Rectal smooth muscle tissue (tissue), 1 donor: ENCODE results near the gene MRPL46.
A peak's percentile ranks its signal among the peaks of the same experiment; 100 is the strongest.

Experiments
- H3K27ac ChIP-seq: one replicate; pipeline ENCODE4 v1.7.0; 2013; ENCODE audit warnings: low read depth, low read length, inconsistent platforms
- H3K27me3 ChIP-seq: one replicate; pipeline ENCODE4 v1.7.0; 2013; ENCODE audit warnings: low read length; ENCODE audit not compliant: control insufficient read depth, insufficient read depth
- H3K36me3 ChIP-seq: one replicate; pipeline ENCODE4 v1.7.0; 2013; ENCODE audit warnings: low read length; ENCODE audit not compliant: control insufficient read depth, insufficient read depth
- H3K4me1 ChIP-seq: one replicate; pipeline ENCODE4 v1.7.0; 2013; ENCODE audit warnings: low read length; ENCODE audit not compliant: control insufficient read depth, insufficient read depth
- H3K4me3 ChIP-seq: one replicate; pipeline ENCODE4 v1.7.0; 2013; ENCODE audit warnings: low read length
- H3K9ac ChIP-seq: one replicate; pipeline ENCODE4 v1.7.0; 2013; ENCODE audit warnings: low read length

Gene MRPL46

DNA sequence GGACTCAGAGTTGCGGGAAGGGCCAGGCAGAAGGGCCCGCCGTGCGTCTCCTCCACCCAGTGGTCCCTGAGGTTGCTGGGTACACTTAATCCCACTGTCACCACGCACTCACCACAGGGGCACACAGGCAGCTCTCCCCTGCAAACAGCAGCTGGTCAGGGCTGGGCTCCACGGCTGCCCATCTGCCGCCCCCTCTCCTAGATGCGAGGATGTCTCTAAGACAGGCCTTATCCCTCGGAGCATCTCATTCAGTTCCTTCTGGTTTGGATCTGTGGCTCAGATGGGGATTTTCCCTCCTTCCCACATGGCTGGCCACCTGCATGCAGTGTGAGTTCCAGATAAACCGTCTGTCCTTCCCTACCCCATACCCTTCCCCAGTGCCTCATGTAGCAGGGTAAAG lies 26.7 kb upstream of the MRPL46 start:
- H3K27ac ChIP-seq, result no peak overlapping the region
- no peaks in the 10 kb centered on the region for H3K27me3 ChIP-seq
- H3K4me1 ChIP-seq, result no peaks in the 10 kb centered on the region
- no peak overlapping the region for H3K9ac ChIP-seq
- no peak overlapping the region for H3K4me3 ChIP-seq
- H3K36me3 ChIP-seq, result peaks cover 3% of the 10 kb centered on the region

DNA sequence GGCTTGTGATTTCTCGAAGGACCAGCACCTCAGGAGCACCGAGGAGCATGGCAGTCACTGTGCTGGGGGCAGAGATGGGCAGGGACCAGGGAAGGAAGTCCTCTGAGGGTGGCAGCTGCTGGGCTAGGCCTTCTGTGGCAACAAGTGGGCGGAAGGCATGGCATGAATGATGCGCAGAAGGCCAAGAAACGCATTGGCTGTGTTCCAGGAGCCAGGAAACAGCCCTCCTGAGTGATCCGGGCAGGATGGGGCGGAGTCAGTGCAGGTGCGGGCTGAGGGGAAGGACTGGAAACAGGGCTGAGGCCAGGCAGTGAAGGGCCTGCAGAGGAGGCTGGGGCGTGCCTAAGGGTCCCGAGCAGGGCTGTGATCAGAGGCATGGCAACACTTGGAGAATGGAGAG lies 24.0 kb upstream of the MRPL46 start:
- Histone ChIP-seq H3K4me1 (no peaks in the 10 kb centered on the region), H3K27me3 (no peaks in the 10 kb centered on the region), H3K36me3 (peaks cover 3% of the 10 kb centered on the region), H3K4me3 (no peak overlapping the region), H3K9ac (no peak overlapping the region), H3K27ac (no peak overlapping the region)

DNA sequence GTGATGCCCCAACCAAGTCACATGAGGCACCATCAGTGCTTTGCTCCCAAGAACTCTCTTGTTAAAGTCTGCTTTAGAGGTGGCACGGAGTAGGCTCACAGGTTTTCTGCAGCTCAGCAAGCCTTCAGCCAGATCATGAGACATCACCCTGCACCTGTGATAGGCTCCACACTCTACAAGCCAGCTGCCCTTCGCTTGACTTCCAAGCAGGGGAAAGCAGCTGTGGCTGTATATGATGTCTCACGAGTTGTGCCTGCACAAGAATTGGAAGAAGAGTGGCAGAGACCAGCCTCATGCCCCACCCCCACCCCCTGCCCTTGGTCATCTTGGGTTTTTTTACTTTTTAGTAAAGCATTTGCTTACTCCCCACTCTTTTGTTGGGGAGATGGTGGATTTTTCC lies 22.8 kb upstream of the MRPL46 start:
- Histone ChIP-seq H3K27ac (no peak overlapping the region), H3K4me1 (no peaks in the 10 kb centered on the region), H3K9ac (no peak overlapping the region), H3K27me3 (no peaks in the 10 kb centered on the region), H3K4me3 (no peak overlapping the region), H3K36me3 (peaks cover 3% of the 10 kb centered on the region)

DNA sequence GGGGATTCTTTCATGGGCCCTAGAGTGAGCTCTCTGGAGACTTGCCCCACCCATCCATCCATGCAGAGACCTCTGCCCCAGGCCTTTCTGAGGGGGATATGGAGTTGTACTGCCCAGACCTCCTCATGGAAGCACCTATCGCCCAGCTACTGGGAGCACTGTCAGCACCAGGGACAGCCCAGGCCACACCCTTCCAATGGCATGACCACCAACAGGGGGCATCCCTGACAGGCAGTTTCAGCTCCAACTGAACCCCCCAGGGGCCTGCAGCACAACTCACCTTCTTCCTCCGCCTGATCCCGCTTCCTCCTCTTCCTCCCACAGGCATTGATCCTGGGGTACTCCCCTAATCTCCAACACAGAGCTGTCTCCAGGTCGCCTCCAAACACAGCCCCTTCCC lies 22.1 kb upstream of the MRPL46 start:
- Histone ChIP-seq H3K4me1 (no peaks in the 10 kb centered on the region), H3K36me3 (no peaks in the 10 kb centered on the region), H3K4me3 (no peak overlapping the region), H3K9ac (no peak overlapping the region), H3K27ac (no peak overlapping the region), H3K27me3 (no peaks in the 10 kb centered on the region)

DNA sequence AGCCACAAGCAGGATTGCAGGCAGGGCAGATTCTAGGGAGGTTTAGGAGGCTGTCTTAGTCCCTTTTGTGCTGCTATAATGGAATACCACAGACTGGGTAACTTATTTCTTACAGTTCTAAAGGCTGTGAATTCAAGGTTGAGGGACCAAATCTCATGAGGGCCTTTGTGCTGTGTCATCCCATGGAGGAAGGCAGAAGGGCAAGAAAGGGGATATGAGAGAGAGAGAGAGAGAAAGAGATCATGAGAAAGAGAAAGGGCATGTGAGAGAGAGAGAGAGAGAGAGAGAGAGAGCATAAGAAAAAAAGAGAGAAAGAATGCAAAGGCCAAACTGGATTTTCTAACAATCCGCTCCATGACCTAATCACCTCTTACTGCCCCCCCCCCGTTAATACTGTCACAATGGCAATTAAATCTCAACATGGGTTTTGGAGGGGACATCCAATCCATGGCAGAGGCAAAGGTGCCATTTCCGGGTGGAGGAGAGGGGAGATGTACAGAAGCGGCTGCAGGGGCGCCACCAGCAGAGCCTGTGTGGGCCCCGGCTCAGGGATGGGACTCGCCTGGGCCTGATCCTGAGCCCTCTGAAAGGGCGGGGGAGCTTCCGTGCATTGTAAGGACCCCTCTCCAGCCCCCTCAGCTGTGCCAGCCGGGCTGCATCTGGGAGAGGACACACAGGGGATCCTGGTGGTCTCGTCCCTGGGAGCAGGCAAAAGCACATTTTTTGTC lies 20.8 kb upstream of the MRPL46 start:
- Histone ChIP-seq H3K27ac (no peak overlapping the region), H3K36me3 (no peaks in the 10 kb centered on the region), H3K27me3 (no peaks in the 10 kb centered on the region), H3K9ac (no peak overlapping the region), H3K4me1 (no peaks in the 10 kb centered on the region), H3K4me3 (no peak overlapping the region)

DNA sequence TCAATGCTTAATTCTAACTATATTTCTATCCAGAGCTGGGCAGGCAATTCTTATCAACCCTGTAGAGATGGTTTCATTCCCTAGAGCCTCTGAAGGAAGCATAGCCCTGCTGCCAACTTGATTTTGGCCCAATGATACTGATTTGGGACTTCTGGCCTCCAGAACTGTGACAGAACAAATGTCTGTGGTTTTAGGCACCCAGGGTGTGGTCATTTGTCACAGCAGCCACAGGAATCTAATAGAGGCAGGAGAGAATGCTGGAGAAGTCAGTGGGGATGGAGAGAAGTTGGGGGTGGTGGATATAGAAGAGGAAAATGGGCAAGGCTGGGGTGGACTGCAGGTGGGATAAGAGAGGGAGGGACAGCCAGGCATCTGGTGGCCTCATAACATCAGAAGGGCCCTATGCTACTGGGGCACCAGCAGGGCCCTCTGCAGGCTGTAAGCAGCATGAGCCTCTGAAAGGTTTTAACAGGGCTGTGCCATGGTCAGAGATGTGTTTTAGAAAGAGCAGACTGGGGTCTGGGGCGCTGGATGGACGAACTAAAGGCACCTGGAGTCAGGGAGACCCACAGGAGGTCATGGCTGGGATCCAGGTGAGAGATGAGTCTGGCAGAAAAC lies 20.1 kb upstream of the MRPL46 start:
- no peaks in the 10 kb centered on the region for H3K27me3 ChIP-seq
- no peaks in the 10 kb centered on the region for H3K36me3 ChIP-seq
- no peak overlapping the region for H3K27ac ChIP-seq
- H3K4me3 ChIP-seq, result no peak overlapping the region
- H3K9ac ChIP-seq, result no peak overlapping the region
- no peaks in the 10 kb centered on the region for H3K4me1 ChIP-seq

DNA sequence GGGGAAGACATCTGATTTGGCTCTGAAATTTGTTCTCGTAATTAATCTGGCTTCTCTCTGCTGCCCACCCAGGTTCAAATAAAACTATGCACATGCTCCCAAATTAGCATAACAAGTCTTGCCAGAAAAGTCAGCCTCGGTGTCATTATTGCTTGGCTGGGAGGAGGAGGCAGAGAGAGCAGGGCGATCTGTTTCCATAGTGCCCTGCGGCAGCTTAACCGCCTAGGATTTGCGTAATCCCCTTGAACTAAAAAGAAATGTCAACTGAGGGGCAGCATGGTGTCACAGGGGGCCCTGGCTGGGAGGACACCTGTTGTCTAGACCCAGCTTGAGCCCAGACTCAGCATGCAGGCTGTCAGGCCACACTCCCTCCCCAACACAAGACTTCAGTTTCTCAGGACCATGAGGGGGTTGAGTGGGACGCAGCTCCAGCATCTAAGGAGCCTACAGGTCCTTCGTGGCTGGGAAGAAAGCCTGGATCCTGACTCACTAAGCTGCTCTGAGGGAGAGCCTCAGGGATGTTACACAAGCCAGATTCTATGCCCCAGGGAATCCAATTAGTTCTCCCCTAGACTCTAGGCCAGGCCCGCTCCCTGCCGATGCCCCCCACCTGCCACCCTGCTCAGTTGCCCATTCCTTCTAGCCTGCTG lies 17.6 kb upstream of the MRPL46 start:
- no peaks in the 10 kb centered on the region for H3K27me3 ChIP-seq
- H3K36me3 ChIP-seq, result no peaks in the 10 kb centered on the region
- no peak overlapping the region for H3K9ac ChIP-seq
- no peaks in the 10 kb centered on the region for H3K4me1 ChIP-seq
- H3K27ac ChIP-seq, result no peak overlapping the region
- H3K4me3 ChIP-seq, result no peak overlapping the region

DNA sequence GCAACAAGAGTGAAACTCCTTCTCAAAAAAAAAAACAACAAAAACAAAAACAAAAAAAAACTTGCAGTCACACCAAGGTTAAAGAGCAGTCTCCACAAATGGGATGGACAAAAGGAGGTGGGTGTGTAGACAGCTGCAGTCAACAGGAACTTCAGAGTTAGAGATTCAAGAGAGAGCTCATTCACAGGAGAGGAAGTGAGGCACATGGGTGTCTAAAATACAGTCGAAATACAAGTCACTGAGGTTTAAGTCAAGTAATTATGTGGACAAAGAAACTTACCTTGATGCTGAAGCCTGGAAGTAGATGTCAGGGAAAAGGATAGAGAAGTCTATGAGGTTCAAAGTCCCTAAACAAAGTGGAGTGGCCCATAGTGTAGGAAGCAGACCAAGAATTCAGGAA lies 15.1 kb upstream of the MRPL46 start:
- peaks cover 8% of the 10 kb centered on the region for H3K36me3 ChIP-seq
- no peaks in the 10 kb centered on the region for H3K27me3 ChIP-seq
- H3K4me3 ChIP-seq, result no peak overlapping the region
- no peak overlapping the region for H3K9ac ChIP-seq
- H3K4me1 ChIP-seq, result no peaks in the 10 kb centered on the region
- H3K27ac ChIP-seq, result no peak overlapping the region

DNA sequence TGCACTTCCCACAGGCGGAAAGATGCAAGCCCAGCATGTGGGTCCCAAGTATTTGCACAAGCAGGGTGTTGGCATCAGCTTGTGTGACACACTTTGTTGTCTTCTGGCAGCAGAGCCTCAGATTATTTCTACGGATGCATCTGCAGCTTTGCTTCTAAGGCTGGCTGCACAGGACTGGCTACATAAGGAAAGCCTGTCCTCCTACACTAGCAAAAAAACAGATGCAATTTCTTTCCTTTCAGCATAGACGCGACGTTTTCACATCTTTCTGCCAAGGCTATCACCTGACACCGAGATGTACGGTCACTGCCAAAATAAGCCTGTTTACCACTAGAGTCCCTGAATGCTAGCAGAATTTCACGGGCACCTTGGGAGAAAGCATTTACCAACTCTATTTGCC lies 13.8 kb upstream of the MRPL46 start:
- Histone ChIP-seq H3K27me3 (no peaks in the 10 kb centered on the region), H3K9ac (no peak overlapping the region), H3K27ac (no peak overlapping the region), H3K4me3 (no peak overlapping the region), H3K36me3 (peaks cover 8% of the 10 kb centered on the region), H3K4me1 (peaks cover 4% of the 10 kb centered on the region)

DNA sequence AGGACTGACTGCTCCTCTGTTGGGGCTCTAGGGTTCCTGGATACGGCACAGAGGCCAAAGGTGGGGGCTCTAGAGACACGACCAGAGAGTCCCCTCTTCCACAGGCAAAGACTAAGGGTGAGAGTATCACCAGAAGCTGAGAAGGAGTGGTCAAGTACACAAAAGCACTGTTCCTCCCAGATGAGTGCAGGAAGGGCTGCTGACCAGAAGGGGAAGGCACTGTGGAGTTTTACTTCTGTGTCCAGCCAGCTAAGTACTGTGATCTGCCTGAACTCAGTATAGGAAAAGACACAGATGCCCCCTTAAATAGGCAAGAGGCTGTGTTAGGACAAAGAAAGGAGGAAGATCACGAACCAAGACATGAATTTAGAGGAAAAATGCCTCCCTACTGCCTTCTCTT lies 12.0 kb upstream of the MRPL46 start:
- Histone ChIP-seq H3K4me1 (peaks cover 4% of the 10 kb centered on the region), H3K27me3 (no peaks in the 10 kb centered on the region), H3K9ac (no peak overlapping the region), H3K36me3 (peaks cover 8% of the 10 kb centered on the region), H3K27ac (no peak overlapping the region), H3K4me3 (no peak overlapping the region)

DNA sequence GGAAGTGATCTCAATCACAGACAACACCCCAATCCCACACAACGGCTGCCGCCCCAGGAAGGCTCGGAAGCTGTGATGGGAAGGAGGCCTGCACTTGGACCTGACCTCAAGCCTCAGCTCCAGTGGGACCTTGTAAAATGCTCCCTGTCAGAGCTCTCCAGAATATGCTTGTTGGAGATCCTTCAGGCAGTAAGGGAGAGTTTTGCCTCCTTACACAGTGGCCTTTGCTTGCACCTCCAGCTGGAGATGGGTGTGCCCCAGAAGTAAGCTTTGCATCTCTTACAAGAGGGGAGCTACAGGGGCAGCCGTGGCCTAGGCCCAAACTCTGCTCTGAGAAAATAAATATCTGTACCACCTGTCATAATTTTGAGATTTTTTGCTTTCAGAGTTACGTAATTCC lies 10.7 kb upstream of the MRPL46 start:
- H3K4me3 ChIP-seq, result no peak overlapping the region
- peaks cover 14% of the 10 kb centered on the region for H3K36me3 ChIP-seq
- H3K4me1 ChIP-seq, result peaks cover 4% of the 10 kb centered on the region
- H3K27me3 ChIP-seq, result no peaks in the 10 kb centered on the region
- no peak overlapping the region for H3K27ac ChIP-seq
- H3K9ac ChIP-seq, result no peak overlapping the region

DNA sequence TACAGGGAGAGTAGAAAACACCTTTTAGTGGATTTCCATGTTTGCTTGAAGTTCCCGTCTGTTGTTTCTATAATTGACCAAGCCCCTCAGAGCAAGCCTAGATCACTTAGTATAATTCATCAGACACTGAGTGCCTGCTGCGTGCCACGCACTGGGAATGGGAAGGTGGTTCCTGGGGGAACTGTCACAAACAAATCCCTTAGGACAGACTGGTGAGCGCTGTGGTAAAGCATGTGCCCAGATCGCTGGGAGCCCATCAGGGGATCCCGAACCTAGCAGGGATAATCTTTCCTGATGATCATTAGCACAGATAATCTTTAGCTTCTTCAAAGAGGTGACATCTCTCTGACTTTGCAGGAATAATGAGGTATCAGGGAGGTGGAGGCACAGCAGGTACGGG lies 9.9 kb upstream of the MRPL46 start:
- no peak overlapping the region for H3K9ac ChIP-seq
- H3K4me1 ChIP-seq, result peaks cover 4% of the 10 kb centered on the region
- peak overlapping the region; percentile 45 for H3K27ac ChIP-seq
- H3K36me3 ChIP-seq, result peaks cover 14% of the 10 kb centered on the region
- no peaks in the 10 kb centered on the region for H3K27me3 ChIP-seq
- no peak overlapping the region for H3K4me3 ChIP-seq

DNA sequence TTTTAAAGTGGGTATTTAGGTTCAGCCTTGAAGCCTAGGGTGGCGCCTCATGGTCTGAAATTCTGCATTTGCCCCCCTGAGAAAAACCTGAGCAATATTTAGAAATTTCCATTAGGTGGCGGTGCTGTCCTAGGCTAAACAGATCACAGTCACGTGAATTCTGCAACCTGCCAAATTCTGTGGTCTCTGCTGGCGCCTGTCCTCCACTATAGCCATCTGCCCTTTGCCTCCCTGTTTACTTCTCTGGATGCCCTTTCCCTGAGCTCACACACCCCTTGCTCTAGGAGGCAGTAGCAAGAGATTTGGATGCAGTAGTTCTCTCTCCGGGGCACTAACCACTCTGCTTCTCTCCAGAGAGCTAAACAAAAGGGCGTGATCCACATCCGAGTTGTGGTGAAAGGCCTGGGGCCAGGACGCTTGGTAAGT lies 9.5 kb upstream of the MRPL46 start:
- H3K4me1 ChIP-seq, result peaks cover 4% of the 10 kb centered on the region
- no peaks in the 10 kb centered on the region for H3K27me3 ChIP-seq
- H3K4me3 ChIP-seq, result no peak overlapping the region
- no peak overlapping the region for H3K9ac ChIP-seq
- H3K27ac ChIP-seq, result peak overlapping the region; percentile 45
- peaks cover 14% of the 10 kb centered on the region for H3K36me3 ChIP-seq
